Umbilical cord (tissue), 2 donors: ENCODE measurements around the gene WDR91. TPM values are rescaled to one million over a fixed set of nuclear protein-coding genes. Genes with fewer than 3 reads are reported as not detected.
"Not testable (repeated sequence)": the region's sequence is repeated elsewhere in the genome, so short reads cannot be mapped to it uniquely, and the experiment has no call there.

ENCODE experiments used
- DNase-seq: peaks from one replicate; pipeline ENCODE4 v3.0.0-alpha.2; 2015; ENCODE audit warnings: low spot score
- total RNA-seq: library from RNA; depleted of rRNA; stranded (reverse); fragments of >200 nt; gene quantifications from one replicate; pipeline ENCODE4 v1.2.3, GENCODE V29; 2014; ENCODE audit warnings: low replicate concordance; ENCODE audit not compliant: insufficient read depth

The WDR91 gene
- total RNA-seq, 1 donor from 2014 or later: 50.1 TPM

GRCh38 chr7:135233570-135233969 is 22.2 kb upstream of the WDR91 start, which contains the start of gene STRA8:
Gene STRA8 (plus strand): TSS chr7:135233838. CDS start chr7:135240525, 6,687 bp downstream.
- no peak for DNase-seq

GRCh38 chr7:135232720-135233119 is 21.4 kb upstream of the WDR91 start:
- no peak for DNase-seq

- DNase-seq: no peak
Observed at GRCh38 chr7:135232087-135232486, 20.8 kb upstream of the WDR91 start.

- DNase-seq: no peak
Observed at GRCh38 chr7:135231686-135232085, 20.4 kb upstream of the WDR91 start.

- no peak for DNase-seq
Observed at GRCh38 chr7:135224027-135224426, 12.7 kb upstream of the WDR91 start.

GRCh38 chr7:135217645-135218509 is 6.6 kb upstream of the WDR91 start:
- no peak for DNase-seq

GRCh38 chr7:135215698-135216097 is 4.4 kb upstream of the WDR91 start:
- DNase-seq: no peak

- DNase-seq: no peak
Observed at GRCh38 chr7:135215180-135215579, 3.9 kb upstream of the WDR91 start.

GRCh38 chr7:135213831-135214230 is 2.5 kb upstream of the WDR91 start:
- no peak for DNase-seq

GRCh38 chr7:135211946-135212685 is 790 bp upstream of the WDR91 start:
- DNase-seq: not testable (repeated sequence)

- peak; percentile 42 for DNase-seq
Observed at GRCh38 chr7:135210888-135211178, 493 bp downstream of the WDR91 start.

GRCh38 chr7:135209225-135209834 is 2.0 kb downstream of the WDR91 start:
- peak; percentile 20 for DNase-seq

- peak; percentile 23 for DNase-seq
Observed at GRCh38 chr7:135208102-135208793, 3.1 kb downstream of the WDR91 start.

GRCh38 chr7:135207406-135208101 is 3.8 kb downstream of the WDR91 start:
- no peak for DNase-seq

- no peak for DNase-seq
Observed at GRCh38 chr7:135206941-135207391, 4.4 kb downstream of the WDR91 start.

GRCh38 chr7:135205850-135206249 is 5.5 kb downstream of the WDR91 start:
- DNase-seq: peak; percentile 25

- DNase-seq: no peak
Observed at GRCh38 chr7:135204876-135205275, 6.5 kb downstream of the WDR91 start.

GRCh38 chr7:135204341-135204749 is 7.0 kb downstream of the WDR91 start:
- no peak for DNase-seq

GRCh38 chr7:135201350-135201749 is 10.0 kb downstream of the WDR91 start:
- DNase-seq: no peak

- no peak for DNase-seq
Observed at GRCh38 chr7:135200821-135201331, 10.4 kb downstream of the WDR91 start.

- DNase-seq: no peak
Observed at GRCh38 chr7:135199439-135199838, 11.9 kb downstream of the WDR91 start.
